CD8-positive, alpha-beta memory T cell (primary cell): ENCODE results near the gene BEST2. TPM values are rescaled to one million over a fixed set of nuclear protein-coding genes. Genes with fewer than 3 reads are reported as not detected.
A peak's percentile ranks its signal among the peaks of the same experiment; 100 is the strongest.

Experiments
- CTCF ChIA-PET: fragments of 350-600 bp; sonication (Branson Sonifier 250); formaldehyde crosslinking; loops from one replicate; lab custom pipeline; 2021; ENCODE audit warnings: antibody characterized with exemption; lab: Charles Lee
- POLR2A ChIA-PET: fragments of 350-600 bp; sonication (Branson Sonifier 250); formaldehyde crosslinking; loops from one replicate; lab custom pipeline; 2021; ENCODE audit warnings: antibody characterized with exemption; lab: Charles Lee
- DNase-seq, 5 donors: peaks; one replicate each; pipeline versions ENCODE4 v3.0.0 to v3.0.0-alpha.2; 2020 to 2022; ENCODE audit warnings: mixed read lengths in 1 of 5
- H3K27ac ChIP-seq: one replicate; pipeline ENCODE4 v1.7.0; 2013; ENCODE audit warnings: low read depth, mild to moderate bottlenecking, low read length, moderate library complexity
- H3K27me3 ChIP-seq: 2 replicates; pipeline ENCODE4 v1.7.0; 2013; ENCODE audit warnings: low read length, mild to moderate bottlenecking; ENCODE audit not compliant: insufficient read depth, poor library complexity, severe bottlenecking
- H3K36me3 ChIP-seq: 2 replicates; pipeline ENCODE4 v1.7.0; 2013; ENCODE audit warnings: mild to moderate bottlenecking, low read length, moderate library complexity; ENCODE audit not compliant: insufficient read depth
- H3K4me1 ChIP-seq: 2 replicates; pipeline ENCODE4 v1.7.0; 2013; ENCODE audit warnings: mild to moderate bottlenecking, low read length, moderate library complexity; ENCODE audit not compliant: insufficient read depth
- H3K4me3 ChIP-seq: 2 replicates; pipeline ENCODE4 v1.7.0; 2013; ENCODE audit warnings: mild to moderate bottlenecking, low read length
- H3K9me3 ChIP-seq: 2 replicates; pipeline ENCODE4 v1.7.0; 2013; ENCODE audit warnings: mild to moderate bottlenecking, low read length
- H3K27ac Mint-ChIP-seq, 8 donors: one replicate each; pipeline ENCODE4 v1.8.0; 2020 to 2021; ENCODE audit warnings: mixed read lengths in 8 of 8, mild to moderate bottlenecking in 6 of 8, inconsistent platforms in 3 of 8, moderate library complexity in 3 of 8
- H3K27me3 Mint-ChIP-seq, 2 donors: one replicate each; pipeline ENCODE4 v1.8.0; 2020 to 2021; ENCODE audit warnings: mixed read lengths in 2 of 2, mild to moderate bottlenecking in 1 of 2, moderate library complexity in 1 of 2
- H3K36me3 Mint-ChIP-seq, 3 donors: one replicate each; pipeline ENCODE4 v1.8.0; 2020 to 2021; ENCODE audit warnings: mixed read lengths in 3 of 3, inconsistent platforms in 1 of 3, mild to moderate bottlenecking in 1 of 3
- H3K4me1 Mint-ChIP-seq, 3 donors: one replicate each; pipeline ENCODE4 v1.8.0; 2020 to 2021; ENCODE audit warnings: mixed read lengths in 3 of 3, inconsistent platforms in 1 of 3, mild to moderate bottlenecking in 1 of 3
- H3K4me3 Mint-ChIP-seq, 7 donors: one replicate each; pipeline ENCODE4 v1.8.0; 2020 to 2021; ENCODE audit warnings: mixed read lengths in 7 of 7, mild to moderate bottlenecking in 6 of 7, moderate library complexity in 4 of 7, inconsistent platforms in 2 of 7
- H3K9me3 Mint-ChIP-seq, 5 donors: one replicate each; pipeline ENCODE4 v1.8.0; 2020 to 2022; ENCODE audit warnings: mixed read lengths in 5 of 5, mild to moderate bottlenecking in 3 of 5, moderate library complexity in 2 of 5, inconsistent platforms in 1 of 5
- polyA plus RNA-seq: library from polyadenylated mRNA; unstranded; fragments of 300-500 nt; fragmentation: Illumina TruSeq; gene quantifications from one replicate; pipeline ENCODE4 v1.2.3, GENCODE V29; 2021
- total RNA-seq, 2 experiments: library from RNA; stranded (reverse); gene quantifications; one replicate each; pipeline ENCODE4 v1.2.3, GENCODE V29; 2021

Gene BEST2
- total and polyA plus RNA-seq, 3 experiments from 2014 or later, result not detected

DNA sequence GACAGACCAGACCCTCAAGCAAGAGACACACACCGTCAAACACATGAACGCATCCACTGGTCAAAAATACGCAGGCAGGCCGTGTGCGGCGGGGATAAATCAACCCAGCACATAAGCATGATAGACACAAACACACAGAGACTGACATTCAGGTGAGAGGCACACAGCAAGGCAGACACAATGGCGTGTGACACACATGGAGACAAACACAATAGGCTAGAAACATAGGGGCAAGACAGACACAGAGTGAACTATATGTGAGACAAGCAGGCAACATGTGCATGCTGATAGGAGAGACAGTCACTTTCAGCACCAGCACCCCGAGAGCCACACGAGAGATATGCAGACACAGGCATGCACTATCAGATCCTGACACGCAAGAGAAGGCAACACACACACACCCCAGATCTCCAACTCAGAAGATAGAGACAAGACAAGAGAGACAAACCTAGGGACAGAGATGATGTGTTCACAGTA is 32.8 kb downstream of the BEST2 start:
- H3K27ac Mint-ChIP-seq, result no peak overlapping the region
- Histone ChIP-seq H3K4me3 (no peak overlapping the region), H3K9me3 (no peaks in the 10 kb centered on the region), H3K27ac (peak overlapping the region; percentile 84), H3K27me3 (no peaks in the 10 kb centered on the region), H3K36me3 (no peaks in the 10 kb centered on the region), H3K4me1 (peaks cover 63% of the 10 kb centered on the region)
- no peaks in the 10 kb centered on the region for H3K9me3 Mint-ChIP-seq
- peak in 2 of 5 donors; percentile 37 to 70 for DNase-seq
- H3K4me1 Mint-ChIP-seq, result peaks cover 21 to 37% (median 25%) of the 10 kb centered on the region in 3 donors
- peaks cover 0 to under 1% of the 10 kb centered on the region in 2 donors for H3K27me3 Mint-ChIP-seq
- POLR2A ChIA-PET, result no interaction called here
- CTCF ChIA-PET, result interaction anchor here (1.3 to 16.3 kb wide), 2 partner anchors 12 to 18 kb away, joined by 4 to 483 read pairs; partner anchors contain the start of genes JUNB, PRDX2 and THSD8
- no peak overlapping the region for H3K4me3 Mint-ChIP-seq
- peaks cover 0 to 1% (median 0%) of the 10 kb centered on the region in 3 donors for H3K36me3 Mint-ChIP-seq

DNA sequence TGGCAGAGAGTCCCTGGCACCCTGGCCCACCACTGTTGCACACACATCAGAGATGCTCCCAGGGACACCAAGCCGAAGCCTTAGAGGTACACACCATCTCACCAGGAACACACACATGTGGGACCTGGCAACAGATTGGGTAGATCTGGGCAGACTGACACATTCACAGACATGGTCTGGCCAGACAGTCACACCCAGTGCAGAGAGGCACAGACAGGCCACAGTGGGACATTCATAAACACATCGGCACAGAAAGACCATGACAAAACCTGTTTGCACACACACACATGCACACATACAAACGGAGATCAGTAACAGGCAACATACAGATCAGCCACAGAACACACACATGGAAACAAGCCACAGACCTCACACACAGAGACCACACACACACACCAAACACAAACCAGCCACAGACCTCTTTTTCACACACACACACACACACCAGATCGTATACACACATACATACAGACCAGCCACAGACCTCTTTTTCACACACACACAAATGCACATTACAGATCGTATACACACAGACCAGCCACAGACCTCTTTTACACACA is 33.4 kb downstream of the BEST2 start:
- peak in 4 of 5 donors; percentile 46 to 79 (median 72) for DNase-seq
- no peak overlapping the region for H3K27ac Mint-ChIP-seq
- POLR2A ChIA-PET, result no interaction called here

DNA sequence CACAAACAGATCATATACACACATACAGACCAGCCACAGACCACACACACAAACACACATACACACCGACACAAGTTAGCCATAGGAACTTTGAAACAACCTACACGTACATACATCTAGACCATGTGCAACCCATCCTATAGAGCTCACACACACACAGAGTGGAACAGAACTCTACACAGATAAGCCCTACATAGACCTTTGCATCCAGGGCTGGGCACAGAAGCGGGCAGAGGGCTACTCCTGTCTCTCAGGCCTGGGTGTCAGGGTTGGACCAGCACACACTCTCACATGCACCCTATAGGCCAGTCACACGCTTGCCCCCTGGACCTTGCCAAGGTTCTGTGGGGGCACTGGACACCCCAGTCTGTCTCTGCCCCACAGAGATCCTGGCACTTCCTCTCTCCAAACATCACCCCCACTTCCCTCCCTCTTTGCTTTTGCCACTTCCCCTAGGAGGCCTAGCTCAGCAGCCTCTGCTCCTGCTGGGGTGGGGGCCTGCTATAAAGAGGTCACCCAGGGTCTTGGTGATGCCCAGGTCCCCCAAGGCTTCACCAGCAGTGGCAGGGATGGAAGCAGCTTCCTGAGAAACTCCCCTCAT is 33.9 kb downstream of the BEST2 start:
- no peak overlapping the region for H3K4me3 Mint-ChIP-seq
- H3K9me3 Mint-ChIP-seq, result no peaks in the 10 kb centered on the region
- peaks cover 22 to 33% (median 27%) of the 10 kb centered on the region in 3 donors for H3K4me1 Mint-ChIP-seq
- ChIA-PET POLR2A (no interaction called here), CTCF (interaction anchor here (0.9 to 4.9 kb wide), 2 partner anchors 8 to 11 kb away, joined by 5 to 35 read pairs; no protein-coding TSS in a partner anchor)
- no peak overlapping the region for H3K4me3 ChIP-seq
- no peaks in the 10 kb centered on the region for H3K27me3 ChIP-seq
- peaks cover 0 to 3% of the 10 kb centered on the region in 2 donors for H3K27me3 Mint-ChIP-seq
- no peak overlapping the region for H3K27ac Mint-ChIP-seq
- DNase-seq, result no peak
- peaks cover 60% of the 10 kb centered on the region for H3K4me1 ChIP-seq
- H3K27ac ChIP-seq, result peak overlapping the region; percentile 84
- peaks cover 0 to 5% (median 0%) of the 10 kb centered on the region in 3 donors for H3K36me3 Mint-ChIP-seq
- H3K9me3 ChIP-seq, result no peaks in the 10 kb centered on the region
- H3K36me3 ChIP-seq, result no peaks in the 10 kb centered on the region

More for the DNA sequence above, 33.4 kb downstream of the BEST2 start:
- no peak overlapping the region for H3K4me3 ChIP-seq
- Mint-ChIP-seq H3K36me3 (peaks cover 0 to 1% (median 0%) of the 10 kb centered on the region in 3 donors), H3K9me3 (no peaks in the 10 kb centered on the region), H3K4me3 (no peak overlapping the region), H3K27me3 (no peaks in the 10 kb centered on the region), H3K4me1 (peaks cover 18 to 31% (median 23%) of the 10 kb centered on the region in 3 donors)
- H3K27ac ChIP-seq, result peak overlapping the region; percentile 84
- H3K9me3 ChIP-seq, result no peaks in the 10 kb centered on the region
- H3K4me1 ChIP-seq, result peaks cover 60% of the 10 kb centered on the region
- H3K36me3 ChIP-seq, result no peaks in the 10 kb centered on the region
- H3K27me3 ChIP-seq, result no peaks in the 10 kb centered on the region
- CTCF ChIA-PET, result interaction anchor here (0.9 to 4.9 kb wide), 2 partner anchors 8 to 11 kb away, joined by 5 to 35 read pairs; no protein-coding TSS in a partner anchor

DNA sequence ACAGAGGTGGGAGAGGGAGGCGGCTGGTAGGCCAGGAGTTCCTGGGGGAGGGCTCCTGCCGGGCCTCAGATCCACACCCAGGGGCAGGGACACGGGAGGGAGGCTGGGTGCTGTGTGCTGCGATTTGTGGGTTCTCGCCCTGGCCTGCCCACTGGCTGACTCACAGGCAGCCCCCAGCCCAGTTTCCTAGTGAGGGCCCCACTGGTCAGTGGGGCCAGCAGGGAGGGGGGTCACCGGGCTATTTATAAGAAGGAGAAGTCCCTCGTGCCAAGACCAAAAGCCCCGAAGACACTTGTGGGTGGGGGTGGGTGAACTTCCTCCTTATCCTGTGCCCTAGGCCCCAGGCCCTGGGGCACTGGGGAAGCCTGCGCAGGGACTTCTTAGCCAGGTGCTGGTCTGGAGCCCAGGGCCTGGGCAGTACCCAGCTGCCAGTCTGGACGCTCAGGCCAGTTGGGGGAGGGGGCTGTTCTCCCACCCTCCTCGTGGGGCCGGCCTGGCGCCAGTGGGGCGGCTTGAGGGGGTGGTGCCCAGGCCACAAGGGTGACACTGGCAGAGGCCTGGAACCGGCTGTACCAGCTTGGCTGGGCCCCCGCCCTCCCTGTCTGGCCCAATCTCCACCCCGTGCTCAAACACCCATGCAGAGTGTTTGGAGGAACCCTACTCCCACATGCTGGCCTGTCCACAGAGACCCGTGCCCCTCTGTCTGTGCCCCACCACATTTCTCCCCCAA is 34.7 kb downstream of the BEST2 start:
- Histone ChIP-seq H3K9me3 (no peaks in the 10 kb centered on the region), H3K36me3 (no peaks in the 10 kb centered on the region), H3K27ac (peak overlapping the region; percentile 48), H3K4me3 (no peak overlapping the region), H3K4me1 (peaks cover 63% of the 10 kb centered on the region), H3K27me3 (no peaks in the 10 kb centered on the region)
- peak overlapping the region in 5 of 8 donors; percentile 44 to 95 (median 81) for H3K27ac Mint-ChIP-seq
- ChIA-PET CTCF (interaction anchor here (2.3 to 4.9 kb wide), 2 partner anchors 9 to 10 kb away, joined by 8 to 35 read pairs; no protein-coding TSS in a partner anchor), POLR2A (no interaction called here)
- H3K4me3 Mint-ChIP-seq, result no peak overlapping the region
- peaks cover 28 to 39% (median 32%) of the 10 kb centered on the region in 3 donors for H3K4me1 Mint-ChIP-seq
- peaks cover 0 to 9% (median 0%) of the 10 kb centered on the region in 3 donors for H3K36me3 Mint-ChIP-seq
- peak in 1 of 5 donors; percentile 56 for DNase-seq
- H3K9me3 Mint-ChIP-seq, result no peaks in the 10 kb centered on the region
- peaks cover 0 to 5% of the 10 kb centered on the region in 2 donors for H3K27me3 Mint-ChIP-seq

DNA sequence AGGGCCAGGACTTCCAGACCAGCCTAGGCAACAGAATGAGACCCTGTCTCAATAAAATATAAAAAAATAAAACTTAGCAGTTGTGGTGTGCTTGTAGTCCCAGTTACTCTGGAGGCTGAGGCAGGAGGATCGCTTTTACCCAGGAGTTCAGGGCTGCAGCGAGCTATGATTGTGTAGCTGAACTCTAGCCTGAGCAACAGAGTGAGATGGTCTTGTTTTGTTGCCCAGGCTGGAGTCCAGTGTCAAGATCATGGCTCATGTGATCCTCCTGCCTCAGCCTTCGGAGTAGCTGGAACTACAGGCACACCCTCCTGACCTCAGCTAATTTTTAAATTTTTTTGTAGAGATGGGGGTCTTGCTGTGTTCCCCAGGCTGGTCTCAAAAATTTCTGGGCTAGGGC is 35.4 kb downstream of the BEST2 start:
- H3K4me3 ChIP-seq, result no peak overlapping the region
- Mint-ChIP-seq H3K4me1 (peaks cover 23 to 33% (median 26%) of the 10 kb centered on the region in 3 donors), H3K27ac (peak overlapping the region in 5 of 8 donors; percentile 81 to 99 (median 99)), H3K4me3 (no peak overlapping the region), H3K36me3 (peaks cover 0 to 13% (median 0%) of the 10 kb centered on the region in 3 donors), H3K9me3 (no peaks in the 10 kb centered on the region), H3K27me3 (peaks cover 0 to 10% of the 10 kb centered on the region in 2 donors)
- no peaks in the 10 kb centered on the region for H3K36me3 ChIP-seq
- no peak for DNase-seq
- ChIA-PET CTCF (interaction anchor here (1.3 to 4.9 kb wide), 3 partner anchors 10 to 12 kb away, joined by 3 to 35 read pairs (median 8); partner anchors contain the start of gene HOOK2), POLR2A (no interaction called here)
- no peaks in the 10 kb centered on the region for H3K9me3 ChIP-seq
- H3K27ac ChIP-seq, result no peak overlapping the region
- H3K4me1 ChIP-seq, result peaks cover 57% of the 10 kb centered on the region
- H3K27me3 ChIP-seq, result no peaks in the 10 kb centered on the region

DNA sequence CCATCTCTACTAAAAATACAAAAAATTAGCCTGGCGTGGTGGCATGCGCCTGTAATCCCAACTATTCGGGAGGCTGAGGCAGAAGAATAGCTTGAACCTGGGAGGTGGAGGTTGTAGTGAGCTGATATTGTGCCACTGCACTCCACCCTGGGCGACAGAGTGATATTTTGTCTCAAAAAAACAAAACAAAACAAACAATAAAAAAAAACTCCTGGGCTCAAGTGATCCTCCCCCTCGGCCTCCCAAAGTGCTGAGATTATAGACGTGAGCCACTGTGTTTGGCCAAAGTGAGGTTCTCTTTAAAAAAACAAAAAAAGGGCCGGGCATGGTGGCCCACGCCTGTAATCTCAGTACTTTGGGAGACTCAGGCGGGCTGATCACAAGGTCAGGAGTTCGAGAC is 35.9 kb downstream of the BEST2 start:
- no peak overlapping the region for H3K4me3 ChIP-seq
- Mint-ChIP-seq H3K27ac (peak overlapping the region in 6 of 8 donors; percentile 81 to 99 (median 99)), H3K4me1 (peaks cover 20 to 28% (median 22%) of the 10 kb centered on the region in 3 donors), H3K9me3 (no peaks in the 10 kb centered on the region), H3K27me3 (peaks cover 0 to 13% of the 10 kb centered on the region in 2 donors), H3K4me3 (no peak overlapping the region), H3K36me3 (peaks cover 0 to 13% (median 0%) of the 10 kb centered on the region in 3 donors)
- H3K4me1 ChIP-seq, result peaks cover 54% of the 10 kb centered on the region
- DNase-seq, result no peak
- no peak overlapping the region for H3K27ac ChIP-seq
- ChIA-PET CTCF (interaction anchor here (1.3 to 4.9 kb wide), 3 partner anchors 9 to 13 kb away, joined by 3 to 35 read pairs (median 8); partner anchors contain the start of gene HOOK2), POLR2A (no interaction called here)
- no peaks in the 10 kb centered on the region for H3K27me3 ChIP-seq
- H3K36me3 ChIP-seq, result peaks cover 1% of the 10 kb centered on the region
- H3K9me3 ChIP-seq, result no peaks in the 10 kb centered on the region

DNA sequence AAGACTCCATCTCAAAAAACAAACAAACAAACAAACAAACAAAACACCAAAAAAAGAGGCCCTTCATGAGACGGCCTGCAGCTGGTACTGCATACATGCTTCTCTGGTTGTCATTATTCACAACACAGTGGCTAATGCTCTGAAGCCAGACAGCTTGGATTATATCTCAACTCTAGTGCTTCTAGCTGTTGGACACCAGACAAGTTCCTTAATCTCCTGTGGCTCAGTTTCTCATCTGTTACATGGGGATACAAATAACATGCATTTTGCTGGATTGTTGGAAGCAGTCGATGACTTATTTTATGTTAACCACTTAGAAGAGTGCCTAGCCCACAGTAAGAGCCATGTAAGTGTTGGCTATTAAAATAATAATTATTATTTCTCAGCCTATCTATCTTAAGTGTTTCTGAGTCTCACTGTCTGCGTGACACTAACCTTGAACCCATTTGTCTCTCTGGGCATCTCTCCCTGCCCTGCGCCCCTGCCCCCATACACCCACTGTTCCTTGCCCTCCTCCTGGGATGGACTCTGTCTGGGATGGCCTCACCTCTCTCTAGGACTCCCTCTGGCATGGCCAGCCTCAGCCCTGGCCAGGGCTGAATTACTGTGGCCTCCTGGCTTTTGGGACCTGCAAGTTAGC is 36.6 kb downstream of the BEST2 start:
- no peak for DNase-seq
- Histone ChIP-seq H3K36me3 (peaks cover 4% of the 10 kb centered on the region), H3K9me3 (no peaks in the 10 kb centered on the region), H3K27ac (peak overlapping the region; percentile 84), H3K4me1 (peaks cover 48% of the 10 kb centered on the region), H3K4me3 (no peak overlapping the region), H3K27me3 (no peaks in the 10 kb centered on the region)
- Mint-ChIP-seq H3K36me3 (peaks cover 0 to 19% (median 0%) of the 10 kb centered on the region in 3 donors), H3K27me3 (peaks cover 0 to 20% of the 10 kb centered on the region in 2 donors), H3K9me3 (peaks cover 0 to 2% (median 0%) of the 10 kb centered on the region in 5 donors), H3K4me3 (peak overlapping the region in 2 of 7 donors; percentile 13 to 32), H3K4me1 (peaks cover 20 to 28% (median 22%) of the 10 kb centered on the region in 3 donors), H3K27ac (peak overlapping the region; percentile 93 to 99 (median 99))
- POLR2A ChIA-PET, result interaction anchor here (0.5 to 1.9 kb wide), 2 partner anchors 11 to 65 kb away, joined by 3 to 10 read pairs; no protein-coding TSS in a partner anchor
- CTCF ChIA-PET, result interaction anchor here (1.3 to 4.9 kb wide), 3 partner anchors 8 to 14 kb away, joined by 3 to 35 read pairs (median 8); partner anchors contain the start of gene HOOK2
